ENCODE results near the gene DPH6.

Gene DPH6

DNA sequence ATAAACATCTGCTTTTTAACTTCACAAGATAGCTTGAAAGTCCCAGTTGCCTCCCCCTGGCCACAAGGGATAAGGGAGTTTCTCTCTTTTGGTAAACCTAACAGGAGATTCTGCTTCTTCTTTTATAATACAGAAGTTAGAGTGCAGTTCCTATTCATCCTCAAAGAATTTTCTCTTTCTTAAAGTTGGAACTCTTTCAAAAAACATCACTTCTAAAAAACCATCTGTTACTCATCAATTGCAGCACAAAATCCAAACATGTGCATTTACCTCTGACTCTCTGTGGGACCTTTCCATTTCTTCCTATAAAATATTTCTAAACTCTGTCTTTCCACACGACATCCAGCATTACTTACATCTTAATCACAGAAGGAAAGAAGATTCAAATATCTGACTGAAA lies 5.1 kb downstream of the DPH6 start:
- H3K27me3 ChIP-seq (ENCODE audit: control insufficient read depth in 1 of 2, insufficient read depth in 2 of 2, low read length in 2 of 2) = no peaks in the 10 kb centered on the region
- H3K36me3 ChIP-seq (ENCODE audit: insufficient read depth, low read length) = no peaks in the 10 kb centered on the region
- H3K4me1 ChIP-seq (ENCODE audit: insufficient read depth, low read length) = peaks cover 7% of the 10 kb centered on the region
- H3K9ac ChIP-seq (ENCODE audit: low read length) = no peak overlapping the region
- H3K27ac ChIP-seq (ENCODE audit: low read depth, low read length) = no peak overlapping the region
- H3K9me3 ChIP-seq (ENCODE audit: low read length) = no peaks in the 10 kb centered on the region
- no peak overlapping the region for H3K4me3 ChIP-seq (ENCODE audit: low read depth in 1 of 2, low read length in 2 of 2)

DNA sequence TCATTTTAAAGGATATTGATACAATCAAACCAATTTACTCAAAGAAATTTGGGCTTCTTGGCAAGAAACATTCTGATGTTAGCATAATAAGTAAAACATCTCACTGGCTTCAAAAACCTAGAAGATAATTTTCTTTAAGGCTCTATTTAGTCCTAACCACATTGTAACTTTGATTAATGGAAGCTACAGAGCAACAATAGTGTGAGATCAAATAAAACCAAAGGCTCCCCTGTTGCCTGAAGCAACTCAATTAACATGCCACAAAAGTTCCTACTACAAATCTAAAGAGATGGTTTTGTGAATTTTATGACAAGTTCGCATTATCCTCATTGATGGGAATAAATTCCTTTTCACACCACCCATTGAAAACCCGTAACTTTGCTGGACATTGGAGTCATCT lies 5.9 kb downstream of the DPH6 start:
- H3K9ac ChIP-seq (ENCODE audit: low read length) = no peak overlapping the region
- no peaks in the 10 kb centered on the region for H3K36me3 ChIP-seq (ENCODE audit: insufficient read depth, low read length)
- H3K27ac ChIP-seq (ENCODE audit: low read depth, low read length) = no peak overlapping the region
- peaks cover 6% of the 10 kb centered on the region for H3K4me1 ChIP-seq (ENCODE audit: insufficient read depth, low read length)
- no peaks in the 10 kb centered on the region for H3K27me3 ChIP-seq (ENCODE audit: control insufficient read depth in 1 of 2, insufficient read depth in 2 of 2, low read length in 2 of 2)
- H3K4me3 ChIP-seq (ENCODE audit: low read depth in 1 of 2, low read length in 2 of 2) = no peak overlapping the region
- no peaks in the 10 kb centered on the region for H3K9me3 ChIP-seq (ENCODE audit: low read length)

DNA sequence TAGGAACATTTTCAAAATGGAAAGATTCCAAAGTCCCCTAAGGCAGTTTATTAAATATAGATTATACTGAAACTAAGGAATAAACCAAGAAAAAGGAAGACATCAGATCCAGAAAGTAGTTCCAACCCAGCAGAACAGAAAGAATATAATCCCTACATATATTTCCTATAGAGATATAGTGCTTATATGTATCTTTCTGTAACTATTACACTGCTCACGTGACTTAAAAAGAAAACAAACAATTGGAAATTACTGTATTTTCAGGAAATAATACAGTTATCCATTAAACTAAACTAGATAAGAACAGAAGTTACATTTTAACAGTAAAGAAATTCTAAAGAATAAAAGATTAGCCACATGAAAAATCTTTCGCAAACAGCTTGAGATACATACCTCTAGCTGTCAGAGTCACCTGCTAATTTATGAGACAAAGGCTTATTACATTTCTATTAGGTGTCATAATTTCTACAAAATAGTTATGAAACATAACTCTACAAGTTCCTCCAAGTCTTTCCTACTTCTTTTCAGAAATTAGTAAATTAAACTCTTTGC lies 10.5 kb downstream of the DPH6 start:
- Histone ChIP-seq H3K36me3 (ENCODE audit: insufficient read depth, low read length) (no peaks in the 10 kb centered on the region), H3K9ac (ENCODE audit: low read length) (no peak overlapping the region), H3K4me3 (ENCODE audit: low read depth in 1 of 2, low read length in 2 of 2) (no peak overlapping the region), H3K9me3 (ENCODE audit: low read length) (no peaks in the 10 kb centered on the region), H3K27me3 (ENCODE audit: control insufficient read depth in 1 of 2, insufficient read depth in 2 of 2, low read length in 2 of 2) (no peaks in the 10 kb centered on the region), H3K4me1 (ENCODE audit: insufficient read depth, low read length) (no peaks in the 10 kb centered on the region), H3K27ac (ENCODE audit: low read depth, low read length) (no peak overlapping the region)

DNA sequence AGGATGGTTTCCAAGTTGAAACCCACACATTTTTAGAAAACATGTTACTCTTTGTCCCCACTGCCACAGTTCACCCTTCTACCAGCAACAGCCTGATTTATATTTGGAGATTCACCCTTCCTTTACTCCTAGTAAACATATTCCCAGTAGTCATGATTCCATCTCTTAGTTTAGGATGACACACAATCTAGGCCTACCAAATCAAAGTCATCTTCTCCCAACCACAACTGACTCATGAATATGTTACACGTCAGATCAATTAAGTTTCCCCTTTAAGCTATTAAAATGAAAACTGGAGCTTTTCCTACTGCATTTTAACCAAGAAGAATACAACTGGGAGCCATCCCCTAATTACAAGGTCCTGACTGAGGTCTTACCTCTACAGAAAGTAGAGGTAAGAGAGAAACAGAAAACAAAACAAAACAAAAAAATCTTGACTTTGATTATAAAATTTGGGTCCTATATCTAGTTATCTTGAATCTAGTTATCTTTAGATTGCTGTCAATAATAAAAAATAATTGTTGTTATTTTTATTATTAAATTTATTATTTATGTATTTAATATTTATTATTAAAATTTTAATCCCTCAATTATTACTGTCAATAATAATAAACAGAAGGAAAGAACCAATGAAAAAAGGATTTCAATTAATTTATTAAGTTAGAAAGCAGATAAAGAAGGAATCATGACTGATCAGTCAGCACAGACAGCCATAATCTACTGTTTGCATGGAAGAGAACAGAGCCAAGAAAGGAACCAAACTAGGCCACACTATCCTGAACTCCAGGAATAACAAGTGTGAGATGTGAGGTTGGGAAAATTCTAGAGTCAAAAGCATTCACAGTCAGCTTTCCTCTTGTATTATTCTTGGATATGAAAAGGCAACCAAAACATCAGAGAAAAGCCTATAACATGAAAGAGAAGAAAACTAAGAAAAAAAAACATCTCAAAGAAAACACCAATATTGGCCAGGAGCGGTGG lies 12.5 kb downstream of the DPH6 start:
- H3K27me3 ChIP-seq (ENCODE audit: control insufficient read depth in 1 of 2, insufficient read depth in 2 of 2, low read length in 2 of 2) = no peaks in the 10 kb centered on the region
- H3K4me1 ChIP-seq (ENCODE audit: insufficient read depth, low read length) = no peaks in the 10 kb centered on the region
- H3K27ac ChIP-seq (ENCODE audit: low read depth, low read length) = no peak overlapping the region
- H3K4me3 ChIP-seq (ENCODE audit: low read depth in 1 of 2, low read length in 2 of 2) = no peak overlapping the region
- H3K36me3 ChIP-seq (ENCODE audit: insufficient read depth, low read length) = no peaks in the 10 kb centered on the region
- H3K9ac ChIP-seq (ENCODE audit: low read length) = no peak overlapping the region
- H3K9me3 ChIP-seq (ENCODE audit: low read length) = no peaks in the 10 kb centered on the region

DNA sequence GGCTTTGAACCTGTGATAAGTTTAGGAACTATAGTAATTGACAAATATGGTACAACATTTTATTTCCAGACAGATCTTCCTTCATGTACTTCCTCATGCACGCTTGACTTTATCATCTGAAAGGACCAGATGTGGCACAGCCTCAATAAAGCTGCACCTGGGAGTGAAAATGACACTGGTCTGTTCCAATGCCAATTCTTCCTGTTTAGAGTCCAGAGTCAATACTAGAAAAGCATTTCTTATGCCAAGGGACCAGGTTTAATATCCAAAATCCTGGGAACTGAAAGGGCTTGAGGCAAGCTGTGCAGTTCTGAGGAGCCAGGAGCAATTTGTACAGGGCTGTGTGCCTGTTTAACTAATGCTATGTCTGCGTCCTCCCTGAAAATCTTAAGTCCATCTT lies 15.3 kb downstream of the DPH6 start:
- Histone ChIP-seq H3K4me1 (ENCODE audit: insufficient read depth, low read length) (no peaks in the 10 kb centered on the region), H3K27ac (ENCODE audit: low read depth, low read length) (no peak overlapping the region)

DNA sequence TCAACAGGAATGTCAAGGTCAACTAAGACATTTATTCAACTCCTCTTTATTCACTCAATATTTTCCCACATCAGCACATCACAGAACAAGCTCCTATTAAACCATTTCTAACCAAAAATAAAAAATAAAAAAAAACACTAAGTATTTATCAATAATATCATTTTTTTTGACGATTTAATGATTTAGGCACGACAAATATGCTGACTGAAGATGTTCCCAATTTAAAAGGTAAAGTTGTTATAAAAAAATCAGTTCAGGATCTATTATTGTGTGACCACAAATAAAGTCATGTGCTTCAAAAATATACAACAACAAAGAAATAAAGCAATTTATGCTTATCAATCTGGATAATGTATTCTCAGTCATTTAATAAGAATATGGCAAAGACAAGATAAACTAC lies 16.2 kb downstream of the DPH6 start:
- Histone ChIP-seq H3K27ac (ENCODE audit: low read depth, low read length) (no peak overlapping the region), H3K4me3 (ENCODE audit: low read depth in 1 of 2, low read length in 2 of 2) (no peak overlapping the region), H3K27me3 (ENCODE audit: control insufficient read depth in 1 of 2, insufficient read depth in 2 of 2, low read length in 2 of 2) (no peaks in the 10 kb centered on the region), H3K9me3 (ENCODE audit: low read length) (no peaks in the 10 kb centered on the region), H3K9ac (ENCODE audit: low read length) (no peak overlapping the region), H3K36me3 (ENCODE audit: insufficient read depth, low read length) (no peaks in the 10 kb centered on the region), H3K4me1 (ENCODE audit: insufficient read depth, low read length) (no peaks in the 10 kb centered on the region)

More for the DNA sequence above, 15.3 kb downstream of the DPH6 start:
- Histone ChIP-seq H3K4me3 (ENCODE audit: low read depth in 1 of 2, low read length in 2 of 2) (no peak overlapping the region), H3K9ac (ENCODE audit: low read length) (no peak overlapping the region), H3K36me3 (ENCODE audit: insufficient read depth, low read length) (no peaks in the 10 kb centered on the region), H3K9me3 (ENCODE audit: low read length) (no peaks in the 10 kb centered on the region), H3K27me3 (ENCODE audit: control insufficient read depth in 1 of 2, insufficient read depth in 2 of 2, low read length in 2 of 2) (no peaks in the 10 kb centered on the region)

DNA sequence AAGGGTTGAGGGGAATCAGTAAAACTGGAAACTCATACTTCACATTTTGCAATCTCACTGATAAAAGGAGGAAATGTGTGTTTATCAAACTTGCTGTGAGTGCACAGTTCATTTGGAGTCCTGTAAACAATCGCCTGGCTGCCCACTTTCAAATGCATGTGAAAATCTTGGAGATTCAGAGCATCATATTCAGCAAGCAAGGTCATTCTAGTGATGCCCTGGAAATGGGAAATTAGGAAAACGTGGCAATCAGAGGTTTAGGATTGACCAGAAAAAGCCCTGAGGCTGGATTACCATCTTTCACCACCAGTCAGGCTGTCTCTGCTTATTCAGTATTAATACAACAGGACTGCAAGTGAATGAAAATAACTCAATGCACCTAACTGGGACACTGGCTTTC lies 23.9 kb downstream of the DPH6 start:
- H3K9me3 ChIP-seq (ENCODE audit: low read length) = no peaks in the 10 kb centered on the region
- H3K27me3 ChIP-seq (ENCODE audit: control insufficient read depth in 1 of 2, insufficient read depth in 2 of 2, low read length in 2 of 2) = no peaks in the 10 kb centered on the region
- no peaks in the 10 kb centered on the region for H3K36me3 ChIP-seq (ENCODE audit: insufficient read depth, low read length)
- no peak overlapping the region for H3K27ac ChIP-seq (ENCODE audit: low read depth, low read length)
- no peak overlapping the region for H3K9ac ChIP-seq (ENCODE audit: low read length)
- no peaks in the 10 kb centered on the region for H3K4me1 ChIP-seq (ENCODE audit: insufficient read depth, low read length)
- H3K4me3 ChIP-seq (ENCODE audit: low read depth in 1 of 2, low read length in 2 of 2) = no peak overlapping the region

DNA sequence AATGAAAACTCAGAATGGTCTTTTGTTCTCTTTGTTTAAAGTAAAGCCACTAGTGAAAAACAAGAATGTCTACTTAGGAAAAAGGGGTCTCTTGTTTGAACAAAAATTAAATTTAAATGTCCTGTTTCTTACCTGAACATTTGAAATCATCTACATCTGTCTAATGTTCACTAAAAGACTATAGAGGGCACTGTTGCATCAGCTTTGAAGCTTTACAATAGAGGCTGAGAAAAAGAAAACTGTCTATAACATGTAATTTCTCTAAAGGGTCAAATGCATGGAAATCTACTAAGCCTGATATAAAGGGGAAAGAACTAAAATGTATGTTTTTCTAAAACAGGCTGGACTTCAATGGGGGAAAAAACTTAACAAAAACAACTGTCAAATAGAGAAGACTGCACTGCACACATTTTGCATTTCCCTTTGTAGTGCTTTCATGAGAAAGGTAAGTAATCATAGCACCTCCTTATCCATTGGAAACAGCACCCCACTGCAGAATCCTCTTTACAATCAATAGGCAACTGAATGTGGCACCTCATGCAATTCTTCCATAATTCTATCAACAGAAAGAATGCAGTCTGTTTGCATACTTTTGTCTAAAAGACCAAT lies 26.3 kb downstream of the DPH6 start:
- H3K36me3 ChIP-seq (ENCODE audit: insufficient read depth, low read length) = no peaks in the 10 kb centered on the region
- H3K9ac ChIP-seq (ENCODE audit: low read length) = no peak overlapping the region
- no peak overlapping the region for H3K27ac ChIP-seq (ENCODE audit: low read depth, low read length)
- H3K9me3 ChIP-seq (ENCODE audit: low read length) = no peaks in the 10 kb centered on the region
- no peak overlapping the region for H3K4me3 ChIP-seq (ENCODE audit: low read depth in 1 of 2, low read length in 2 of 2)
- no peaks in the 10 kb centered on the region for H3K4me1 ChIP-seq (ENCODE audit: insufficient read depth, low read length)
- no peaks in the 10 kb centered on the region for H3K27me3 ChIP-seq (ENCODE audit: control insufficient read depth in 1 of 2, insufficient read depth in 2 of 2, low read length in 2 of 2)

DNA sequence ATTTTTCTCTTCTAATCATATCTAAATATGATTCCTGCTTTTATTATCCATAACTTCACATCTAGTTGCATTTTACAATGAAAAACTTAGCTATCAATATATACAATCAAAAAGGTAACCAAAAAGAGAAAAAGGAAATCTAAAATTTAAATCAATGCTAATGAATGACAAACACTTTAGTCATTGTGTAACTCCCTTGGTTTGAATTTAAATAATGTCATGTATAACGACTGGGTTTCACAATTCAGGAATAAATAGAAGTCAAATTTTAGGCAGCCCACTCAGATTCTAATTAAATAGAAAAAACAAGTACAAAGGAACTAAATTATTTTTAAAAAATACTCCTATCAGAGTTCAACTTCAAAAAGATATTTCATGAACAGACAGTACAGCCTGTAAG lies 26.9 kb downstream of the DPH6 start:
- Histone ChIP-seq H3K9me3 (ENCODE audit: low read length) (no peaks in the 10 kb centered on the region), H3K27ac (ENCODE audit: low read depth, low read length) (no peak overlapping the region), H3K27me3 (ENCODE audit: control insufficient read depth in 1 of 2, insufficient read depth in 2 of 2, low read length in 2 of 2) (no peaks in the 10 kb centered on the region), H3K9ac (ENCODE audit: low read length) (no peak overlapping the region), H3K4me1 (ENCODE audit: insufficient read depth, low read length) (no peaks in the 10 kb centered on the region), H3K36me3 (ENCODE audit: insufficient read depth, low read length) (no peaks in the 10 kb centered on the region), H3K4me3 (ENCODE audit: low read depth in 1 of 2, low read length in 2 of 2) (no peak overlapping the region)

DNA sequence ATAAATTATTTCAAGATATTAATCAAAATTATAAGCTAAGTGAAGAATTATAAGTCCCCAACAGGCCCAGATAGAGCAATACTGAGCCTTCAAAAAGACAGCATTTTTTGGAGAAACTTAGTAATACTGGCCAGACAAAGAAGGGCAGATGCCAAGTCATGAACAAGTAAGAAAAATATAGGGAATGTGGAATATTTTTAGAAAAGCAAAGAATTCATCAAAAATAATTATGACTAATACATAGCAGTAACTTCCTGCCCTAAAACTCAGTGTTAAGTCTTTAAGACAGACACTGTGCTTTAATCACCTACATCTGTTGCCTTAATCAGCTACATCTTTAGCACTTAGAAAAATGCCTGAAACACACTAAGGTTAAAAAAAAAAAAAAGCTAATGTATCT lies 31.2 kb downstream of the DPH6 start:
- Histone ChIP-seq H3K36me3 (ENCODE audit: insufficient read depth, low read length) (no peaks in the 10 kb centered on the region), H3K27ac (ENCODE audit: low read depth, low read length) (no peak overlapping the region), H3K9ac (ENCODE audit: low read length) (no peak overlapping the region), H3K4me3 (ENCODE audit: low read depth in 1 of 2, low read length in 2 of 2) (no peak overlapping the region), H3K27me3 (ENCODE audit: control insufficient read depth in 1 of 2, insufficient read depth in 2 of 2, low read length in 2 of 2) (no peaks in the 10 kb centered on the region), H3K4me1 (ENCODE audit: insufficient read depth, low read length) (no peaks in the 10 kb centered on the region), H3K9me3 (ENCODE audit: low read length) (no peaks in the 10 kb centered on the region)

DNA sequence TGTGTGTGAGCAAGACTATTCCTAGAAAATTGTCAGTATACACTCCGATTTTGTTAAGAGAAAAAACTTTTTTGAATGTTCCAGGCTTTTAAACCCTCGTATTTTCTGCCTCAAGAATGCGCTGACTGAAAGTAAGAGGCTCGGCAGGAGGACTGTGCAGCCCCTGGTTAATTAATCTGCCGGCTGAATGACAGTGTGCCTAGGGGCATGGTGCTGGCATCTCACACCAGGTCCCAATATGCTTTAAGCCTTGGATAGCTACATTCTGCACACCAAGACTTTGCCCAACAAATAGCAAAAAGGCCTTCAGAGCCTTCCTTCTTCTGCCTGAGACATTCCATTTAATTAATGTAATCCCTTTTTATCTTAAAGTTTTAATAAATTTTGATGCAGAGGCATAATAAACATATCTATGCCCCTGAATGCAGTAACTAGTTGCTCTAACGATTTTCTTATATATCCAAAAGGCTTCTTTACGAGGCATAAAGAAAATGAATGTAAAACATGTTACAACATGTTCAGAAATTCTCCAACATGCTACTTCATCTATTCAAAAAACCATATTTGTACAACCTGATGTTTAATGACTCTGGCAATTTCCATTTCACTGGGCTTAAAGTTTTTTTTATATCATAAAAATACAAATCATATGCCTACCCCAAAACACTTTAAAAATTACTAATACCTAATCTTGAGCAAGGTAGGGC lies 37.9 kb downstream of the DPH6 start:
- no peaks in the 10 kb centered on the region for H3K27me3 ChIP-seq (ENCODE audit: control insufficient read depth in 1 of 2, insufficient read depth in 2 of 2, low read length in 2 of 2)
- no peak overlapping the region for H3K27ac ChIP-seq (ENCODE audit: low read depth, low read length)
- H3K9ac ChIP-seq (ENCODE audit: low read length) = no peak overlapping the region
- H3K9me3 ChIP-seq (ENCODE audit: low read length) = no peaks in the 10 kb centered on the region
- no peaks in the 10 kb centered on the region for H3K4me1 ChIP-seq (ENCODE audit: insufficient read depth, low read length)
- H3K36me3 ChIP-seq (ENCODE audit: insufficient read depth, low read length) = no peaks in the 10 kb centered on the region
- H3K4me3 ChIP-seq (ENCODE audit: low read depth in 1 of 2, low read length in 2 of 2) = no peak overlapping the region

All from muscle layer of colon (tissue), 2 donors.